K562 (cell line): ENCODE data around the gene OTUB2. TPM values are rescaled to one million over a fixed set of nuclear protein-coding genes. Genes with fewer than 3 reads are reported as not detected.

Experiments used
- ATAC-seq: fragments of 200-7000 bp; cut with Tn5 transposase; 3 replicates; pipeline ENCODE4 v1.9.1; 2020; ENCODE audit warnings: moderate library complexity
- BruUV-seq: library from RNA; stranded (reverse); fragments of 400-500 nt; replicated peaks from 2 replicates; lab custom pipeline; 2021; lab: Mats Ljungman, UMichigan
- CTCF ChIA-PET: fragments of 300-600 bp; formaldehyde crosslinking; extraction: SDS; loops from one replicate; lab custom pipeline; 2021; ENCODE audit warnings: low intra/inter-chr PET ratio; lab: Yijun Ruan, JAX
- POLR2A ChIA-PET: fragments of 300-600, 350-650 bp; sonication (Branson Sonifier 250); formaldehyde crosslinking; extraction: SDS; loops from one replicate; lab custom pipeline; 2021; ENCODE audit warnings: antibody characterized with exemption, inconsistent platforms; lab: Yijun Ruan, JAX
- DNase-seq, 4 experiments: peaks; one replicate each; pipeline versions ENCODE4 v3.0.0 to v3.0.0-alpha.2; 2011 to 2018; ENCODE audit warnings: low spot score in 3 of 4, mixed read lengths in 3 of 4; ENCODE audit errors: extremely low read depth in 1 of 4
- FAIRE-seq: peaks from 2 replicates; lab custom pipeline; 2011; peaks lifted over from hg19 to GRCh38; lab: Jason Lieb, UNC
- H2AFZ ChIP-seq: 2 replicates; pipeline ENCODE4 v1.6.0; 2011; ENCODE audit warnings: low read depth, low read length, control low read depth, inconsistent platforms
- H3K27ac ChIP-seq: fragments of 200-600 bp; 3 replicates; pipeline ENCODE4 v1.8.0; 2011; ENCODE audit warnings: low read depth, mild to moderate bottlenecking, control low read depth, inconsistent platforms, low read length, moderate library complexity, mixed read lengths; ENCODE audit errors: extremely low read depth
- H3K27me3 ChIP-seq, 2 experiments: fragments of 300-600 bp in 1 of 2; 2 replicates in 1 of 2; 3 replicates in 1 of 2; pipeline versions ENCODE4 v1.6.0 to v1.8.0; 2011; ENCODE audit warnings: inconsistent platforms in 2 of 2, low read length in 2 of 2, mild to moderate bottlenecking in 1 of 2, mixed read lengths in 1 of 2, moderate library complexity in 1 of 2; ENCODE audit not compliant: control insufficient read depth in 2 of 2, insufficient read depth in 2 of 2
- H3K36me3 ChIP-seq: fragments of 300-600 bp; 3 replicates; pipeline ENCODE4 v1.8.0; 2011; ENCODE audit warnings: mild to moderate bottlenecking, low read length, inconsistent platforms; ENCODE audit not compliant: control insufficient read depth, insufficient read depth
- H3K4me1 ChIP-seq, 2 experiments: fragments of 200-600 bp in 1 of 2; replicated peaks in 1 of 2; 2 replicates in 1 of 2; 3 replicates in 1 of 2; pipeline versions ENCODE4 v1.5.1 to v1.8.0; 2011; ENCODE audit warnings: inconsistent platforms in 2 of 2, low read length in 2 of 2, mild to moderate bottlenecking in 1 of 2, mixed read lengths in 1 of 2, moderate library complexity in 1 of 2; ENCODE audit not compliant: control insufficient read depth in 2 of 2, insufficient read depth in 2 of 2
- H3K4me2 ChIP-seq: 2 replicates; pipeline ENCODE4 v1.6.1; 2011; ENCODE audit warnings: low read length, control low read depth, inconsistent platforms, mixed read lengths; ENCODE audit not compliant: insufficient read depth
- H3K4me3 ChIP-seq: fragments of 200-600 bp; sonication (generic), shearing (Covaris generic); 2 replicates; pipeline ENCODE4 v1.5.1; 2016; ENCODE audit warnings: control low read depth, inconsistent platforms
- H3K79me2 ChIP-seq: fragments of 200-600 bp; 3 replicates; pipeline ENCODE4 v1.8.0; 2011; ENCODE audit warnings: low read length, inconsistent platforms; ENCODE audit not compliant: control insufficient read depth, insufficient read depth
- H3K9ac ChIP-seq, 2 experiments: 2 replicates each; pipeline versions ENCODE4 v1.6.0 to v1.6.1; 2011; ENCODE audit warnings: low read depth in 2 of 2, low read length in 2 of 2, control low read depth in 1 of 2, inconsistent platforms in 1 of 2, mild to moderate bottlenecking in 1 of 2, mixed read lengths in 1 of 2; ENCODE audit not compliant: insufficient read depth in 1 of 2
- H3K9me1 ChIP-seq: one replicate; pipeline ENCODE4 v1.6.0; 2011; ENCODE audit warnings: inconsistent platforms, mild to moderate bottlenecking, low read length, moderate library complexity; ENCODE audit not compliant: control insufficient read depth, insufficient read depth
- H3K9me3 ChIP-seq: replicated peaks from 2 replicates; pipeline ENCODE4 v1.5.1; 2011; ENCODE audit warnings: low read depth, low read length, inconsistent platforms; ENCODE audit not compliant: control insufficient read depth, insufficient read depth
- H4K20me1 ChIP-seq: replicated peaks from 2 replicates; pipeline ENCODE4 v1.6.1; 2011; ENCODE audit warnings: low read length, inconsistent platforms, mixed read lengths; ENCODE audit not compliant: control insufficient read depth, insufficient read depth
- BRF1 ChIP-seq: IDR thresholded peaks from 3 replicates; pipeline ENCODE4 v1.6.1; 2011; ENCODE audit warnings: borderline replicate concordance, mild to moderate bottlenecking; ENCODE audit not compliant: insufficient read length; ENCODE audit errors: extremely low read depth
- NEUROD1 ChIP-seq: fragments of 150-350 bp; IDR thresholded peaks from 2 replicates; pipeline ENCODE4 v1.6.1; 2014; ENCODE audit warnings: borderline replicate concordance, low read length, low read depth; ENCODE audit not compliant: partially characterized antibody
- POLR2AphosphoS5 ChIP-seq: IDR thresholded peaks from 2 replicates; pipeline ENCODE4 v1.6.1; 2011; ENCODE audit warnings: mild to moderate bottlenecking, low read depth, low read length, moderate library complexity; ENCODE audit not compliant: control insufficient read depth, insufficient read depth
- SAP30 ChIP-seq: fragments of 200-600 bp; sonication (generic); IDR thresholded peaks from 2 replicates; pipeline ENCODE4 v1.6.1; 2012; ENCODE audit warnings: borderline replicate concordance, low read depth, mild to moderate bottlenecking, moderate library complexity, low read length, control low read depth, inconsistent platforms; ENCODE audit not compliant: insufficient read depth, poor library complexity, severe bottlenecking
- ZNF24 ChIP-seq: fragments of 450-650 bp; IDR thresholded peaks from 2 replicates; pipeline ENCODE4 v1.6.1; 2016
- ZNF561 ChIP-seq: fragments of 450-650 bp; formaldehyde crosslinking; conservative IDR thresholded peaks from 2 replicates; pipeline ENCODE4 v1.4.0; 2020; ENCODE audit warnings: mild to moderate bottlenecking, moderate library complexity
- ZNF766 ChIP-seq: fragments of 200-800 bp; sonication (Bioruptor generic); conservative IDR thresholded peaks from 2 replicates; pipeline ENCODE4 v1.6.1; 2016; ENCODE audit warnings: missing genetic modification characterization, missing compliant biosample characterization
- WGBS: fragments of 100-300 bp; shearing (Covaris generic); methylation state at CpG from one replicate; pipeline ENCODE4 v1.1.6; 2016; ENCODE audit warnings: low coverage, mixed read lengths; ENCODE audit not compliant: insufficient coverage; ENCODE audit errors: missing lambda C conversion rate; 5-methylcytosine and 5-hydroxymethylcytosine counted together
- in situ Hi-C: fragments of 300-500 bp; cut with MboI; formaldehyde crosslinking; loops from 4 replicates; pipeline ENCODE4 v1.15.0; 2018; ENCODE audit warnings: inconsistent platforms, mixed read lengths
- intact Hi-C: fragments of 100-400 bp; cut with micrococcal nuclease; formaldehyde crosslinking; loops from 2 replicates; pipeline ENCODE4 v1.14.2; 2022
- polyA plus RNA-seq, 8 experiments: library from polyadenylated mRNA; depleted of rRNA in 4 of 8; stranded (reverse) in 5 of 8; unstranded in 3 of 8; fragments of >200 nt; fragmentation: Nextera tagmentation in 2 of 8; fragmentation: Illumina TruSeq in 1 of 8; extraction: Ambion mirVana in 2 of 8; extraction: Trizol in 1 of 8; gene quantifications; 2 replicates each; pipeline versions ENCODE4 v1.2.1 to v1.2.3, GENCODE V29; 2011 to 2014; ENCODE audit warnings: inconsistent platforms in 1 of 8, missing spikeins in 1 of 8
- total RNA-seq, 7 experiments: library from RNA; depleted of rRNA in 6 of 7; stranded (reverse); fragments of >200 nt in 6 of 7; fragmentation: Illumina TruSeq in 2 of 7; extraction: Trizol in 2 of 7; gene quantifications; 2 replicates each; pipeline versions ENCODE4 v1.2.1 to v1.2.3, GENCODE V29; 2011 to 2021; ENCODE audit warnings: low replicate concordance in 1 of 7
- TF ChIP-seq, protein P1 (sequence below), 2 experiments: fragments of 250-450 bp in 1 of 2; fragments of 450-650 bp in 1 of 2; sonication (Bioruptor Pico) in 1 of 2; IDR thresholded peaks; 2 replicates each; pipeline versions ENCODE4 v1.6.1 to v1.8.0; 2016 to 2021; ENCODE audit warnings: mild to moderate bottlenecking in 2 of 2, moderate library complexity in 2 of 2, missing compliant biosample characterization in 1 of 2, missing genetic modification characterization in 1 of 2
- TF ChIP-seq, protein P2 (sequence below): sonication (generic); formaldehyde crosslinking; IDR thresholded peaks from 2 replicates; pipeline ENCODE4 v1.8.1; 2023; ENCODE audit warnings: mild to moderate bottlenecking, missing genetic modification reagents
- TF ChIP-seq, protein P3 (sequence below): fragments of 250-450 bp; sonication (Bioruptor Pico); IDR thresholded peaks from 2 replicates; pipeline ENCODE4 v1.4.0; 2020; ENCODE audit warnings: mild to moderate bottlenecking, moderate library complexity, borderline replicate concordance

The OTUB2 gene
- total and polyA plus RNA-seq, 9 of the 15 experiments (the other 6 are each of a cell fraction or from before 2014, with no cell fraction given), result 0.01 to 0.31 (median 0.11) TPM

DNA sequence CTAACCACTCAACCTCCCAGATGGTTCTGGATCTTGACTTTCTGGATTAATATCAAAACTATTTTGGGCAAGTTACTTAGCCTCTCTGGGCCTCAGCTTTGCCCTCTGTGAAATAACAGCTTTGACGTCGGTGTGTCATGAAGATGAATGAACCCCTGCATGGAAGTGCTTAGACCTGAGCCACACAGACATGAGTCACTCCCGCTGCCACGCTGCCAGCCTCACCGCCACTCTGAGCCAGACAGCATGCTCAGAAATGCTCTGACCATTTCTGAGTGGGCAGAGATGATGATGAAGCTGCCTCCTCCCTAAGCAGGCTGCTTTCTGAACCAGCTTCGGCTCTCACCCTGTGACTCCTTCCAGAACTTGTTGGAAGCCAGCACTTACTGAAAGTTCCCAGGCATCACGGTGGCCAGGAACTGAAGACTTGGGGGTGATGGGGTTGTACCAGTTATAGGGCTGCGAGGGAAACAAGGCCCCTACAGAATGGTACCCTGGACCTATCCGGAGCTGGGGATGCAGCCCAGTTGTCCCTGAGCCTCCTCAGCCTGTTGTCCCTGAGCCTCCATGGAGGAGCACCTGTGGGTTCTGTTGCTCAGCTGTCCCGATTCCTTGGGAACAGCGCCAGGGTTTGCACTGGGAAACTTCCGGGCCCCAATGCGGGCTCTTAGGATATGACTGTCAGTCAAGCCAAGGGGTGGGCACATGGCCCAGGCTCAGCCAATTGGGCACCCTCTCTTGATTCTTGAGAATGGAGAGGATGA, 31.0 kb upstream of the OTUB2 start:
- CTCF ChIA-PET, result no interaction called here
- peaks cover 0 to 25% of the 10 kb centered on the region in 2 experiments; a peak in 2 of 5 replicates for H3K27me3 ChIP-seq
- intact Hi-C loops, result no loop called here
- no peaks in the 10 kb centered on the region for H3K36me3 ChIP-seq
- BruUV-seq, result no TSS peak
- POLR2A ChIA-PET, result no interaction called here
- H3K4me2 ChIP-seq, result no peak overlapping the region
- TF ChIP-seq, protein P1, sequence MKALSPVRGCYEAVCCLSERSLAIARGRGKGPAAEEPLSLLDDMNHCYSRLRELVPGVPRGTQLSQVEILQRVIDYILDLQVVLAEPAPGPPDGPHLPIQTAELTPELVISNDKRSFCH (CRISPR knock-in tag; IDR thresholded peaks at IDR 0.05), result no peak
- TF ChIP-seq, protein P1 (tag; IDR thresholded peaks at IDR 0.05), result no peak
- TF ChIP-seq NEUROD1, result no peak
- TF ChIP-seq BRF1, result no peak
- TF ChIP-seq, protein P2, sequence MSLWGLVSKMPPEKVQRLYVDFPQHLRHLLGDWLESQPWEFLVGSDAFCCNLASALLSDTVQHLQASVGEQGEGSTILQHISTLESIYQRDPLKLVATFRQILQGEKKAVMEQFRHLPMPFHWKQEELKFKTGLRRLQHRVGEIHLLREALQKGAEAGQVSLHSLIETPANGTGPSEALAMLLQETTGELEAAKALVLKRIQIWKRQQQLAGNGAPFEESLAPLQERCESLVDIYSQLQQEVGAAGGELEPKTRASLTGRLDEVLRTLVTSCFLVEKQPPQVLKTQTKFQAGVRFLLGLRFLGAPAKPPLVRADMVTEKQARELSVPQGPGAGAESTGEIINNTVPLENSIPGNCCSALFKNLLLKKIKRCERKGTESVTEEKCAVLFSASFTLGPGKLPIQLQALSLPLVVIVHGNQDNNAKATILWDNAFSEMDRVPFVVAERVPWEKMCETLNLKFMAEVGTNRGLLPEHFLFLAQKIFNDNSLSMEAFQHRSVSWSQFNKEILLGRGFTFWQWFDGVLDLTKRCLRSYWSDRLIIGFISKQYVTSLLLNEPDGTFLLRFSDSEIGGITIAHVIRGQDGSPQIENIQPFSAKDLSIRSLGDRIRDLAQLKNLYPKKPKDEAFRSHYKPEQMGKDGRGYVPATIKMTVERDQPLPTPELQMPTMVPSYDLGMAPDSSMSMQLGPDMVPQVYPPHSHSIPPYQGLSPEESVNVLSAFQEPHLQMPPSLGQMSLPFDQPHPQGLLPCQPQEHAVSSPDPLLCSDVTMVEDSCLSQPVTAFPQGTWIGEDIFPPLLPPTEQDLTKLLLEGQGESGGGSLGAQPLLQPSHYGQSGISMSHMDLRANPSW (CRISPR knock-in tag), result no peak
- TF ChIP-seq ZNF24, result no peak
- no peak for TF ChIP-seq POLR2AphosphoS5
- TF ChIP-seq ZNF561 (CRISPR knock-in tag), result no peak
- TF ChIP-seq SAP30, result no peak
- TF ChIP-seq, protein P3, sequence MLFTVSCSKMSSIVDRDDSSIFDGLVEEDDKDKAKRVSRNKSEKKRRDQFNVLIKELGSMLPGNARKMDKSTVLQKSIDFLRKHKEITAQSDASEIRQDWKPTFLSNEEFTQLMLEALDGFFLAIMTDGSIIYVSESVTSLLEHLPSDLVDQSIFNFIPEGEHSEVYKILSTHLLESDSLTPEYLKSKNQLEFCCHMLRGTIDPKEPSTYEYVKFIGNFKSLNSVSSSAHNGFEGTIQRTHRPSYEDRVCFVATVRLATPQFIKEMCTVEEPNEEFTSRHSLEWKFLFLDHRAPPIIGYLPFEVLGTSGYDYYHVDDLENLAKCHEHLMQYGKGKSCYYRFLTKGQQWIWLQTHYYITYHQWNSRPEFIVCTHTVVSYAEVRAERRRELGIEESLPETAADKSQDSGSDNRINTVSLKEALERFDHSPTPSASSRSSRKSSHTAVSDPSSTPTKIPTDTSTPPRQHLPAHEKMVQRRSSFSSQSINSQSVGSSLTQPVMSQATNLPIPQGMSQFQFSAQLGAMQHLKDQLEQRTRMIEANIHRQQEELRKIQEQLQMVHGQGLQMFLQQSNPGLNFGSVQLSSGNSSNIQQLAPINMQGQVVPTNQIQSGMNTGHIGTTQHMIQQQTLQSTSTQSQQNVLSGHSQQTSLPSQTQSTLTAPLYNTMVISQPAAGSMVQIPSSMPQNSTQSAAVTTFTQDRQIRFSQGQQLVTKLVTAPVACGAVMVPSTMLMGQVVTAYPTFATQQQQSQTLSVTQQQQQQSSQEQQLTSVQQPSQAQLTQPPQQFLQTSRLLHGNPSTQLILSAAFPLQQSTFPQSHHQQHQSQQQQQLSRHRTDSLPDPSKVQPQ (CRISPR knock-in tag), result no peak
- no peak for TF ChIP-seq ZNF766 (CRISPR knock-in tag)
- TF ChIP-seq, all 486 proteins: peak for 0
- Histone ChIP-seq H2AFZ (no peak overlapping the region), H3K4me3 (no peak overlapping the region), H3K9ac (no peak overlapping the region), H3K79me2 (no peaks in the 10 kb centered on the region), H3K9me3 (no peaks in the 10 kb centered on the region), H3K27ac (no peak overlapping the region), H3K9me1 (no peaks in the 10 kb centered on the region), H3K4me1 (no peaks in the 10 kb centered on the region), H4K20me1 (no peaks in the 10 kb centered on the region)
- ATAC-seq (no peak), DNase-seq (no peak), FAIRE-seq (no peak)
- 2% methylated on average over 8 of the region's 13 CpGs for WGBS
- in situ Hi-C loops, result no loop called here
